NK-92 treated with Interleukin-12 subunit alpha and Interleukin-12 subunit beta, amount 100 ng/mL, for 24 hours (cell line): ENCODE measurements around the gene PPIP5K1.
"Not testable (repeated sequence)": the region's sequence is repeated elsewhere in the genome, so short reads cannot be mapped to it uniquely, and the experiment has no call there.

ENCODE experiments used
- DNase-seq: peaks from one replicate; lab custom pipeline; 2025; lab: John Stamatoyannopoulos, UW

The PPIP5K1 gene

GRCh38 chr15:43589778-43590466, at the start of gene PPIP5K1:
Gene PPIP5K1 (minus strand): TSS chr15:43590208. CDS start chr15:43584504, 5,704 bp downstream.
- not testable (repeated sequence) for DNase-seq

DNA sequence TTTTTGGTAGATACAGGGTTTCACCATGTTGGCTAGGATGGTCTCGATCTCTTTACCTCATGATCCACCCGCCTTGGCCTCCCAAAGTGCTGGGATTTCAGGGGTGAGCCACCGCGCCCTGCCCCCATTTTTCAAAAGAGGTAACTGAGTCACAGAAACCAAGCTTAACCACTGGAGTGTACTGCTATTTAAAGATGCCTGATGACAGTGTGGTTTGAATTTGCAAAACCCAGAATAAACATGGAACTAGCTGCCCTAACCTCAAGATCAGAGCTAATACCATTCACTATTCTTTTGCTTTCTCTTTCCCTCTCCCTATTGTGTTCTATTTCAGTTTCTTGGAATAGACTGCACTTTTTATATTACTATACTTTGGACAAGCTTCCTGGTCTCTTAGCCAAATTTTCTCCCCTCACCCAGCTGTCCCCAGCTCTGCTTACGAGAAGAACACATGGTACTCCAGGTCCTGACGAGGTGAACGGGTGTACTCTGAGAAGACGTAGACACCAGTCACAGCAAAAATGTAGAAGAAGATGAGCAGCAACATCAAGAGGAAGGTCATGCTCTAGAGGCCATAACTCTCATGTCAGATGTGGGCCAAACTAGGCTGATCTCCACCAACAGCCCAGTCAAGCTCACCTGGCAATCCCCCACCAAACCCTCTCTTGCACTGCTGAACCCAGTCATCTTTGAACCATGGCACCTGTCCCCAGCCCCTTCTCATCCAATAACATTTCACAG, 48.6 kb upstream of the PPIP5K1 start:
- DNase-seq, result not testable (repeated sequence)

DNA sequence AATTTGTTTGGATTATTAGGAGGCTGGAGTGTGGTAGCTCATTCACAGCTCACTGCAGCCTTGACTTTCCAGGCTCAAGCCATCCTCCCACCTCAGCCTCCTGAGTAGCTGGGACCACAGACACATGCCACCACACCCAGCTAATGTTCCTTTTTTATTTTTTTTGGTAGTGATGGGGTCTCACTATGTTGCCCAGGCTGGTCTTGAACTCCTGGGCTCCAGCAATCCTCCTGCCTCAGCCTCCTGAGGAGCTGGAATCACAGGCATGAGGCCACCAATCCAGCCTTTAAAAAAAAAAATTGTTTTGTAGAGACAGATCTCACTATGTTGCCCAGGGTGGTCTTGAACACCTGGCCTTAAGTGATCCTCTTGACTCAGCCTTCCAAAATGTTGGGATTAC, 36.9 kb upstream of the PPIP5K1 start:
- not testable (repeated sequence) for DNase-seq

- no peak for DNase-seq
These were observed 35.1 kb upstream of the PPIP5K1 start for GRCh38 chr15:43625106-43625505.

DNA sequence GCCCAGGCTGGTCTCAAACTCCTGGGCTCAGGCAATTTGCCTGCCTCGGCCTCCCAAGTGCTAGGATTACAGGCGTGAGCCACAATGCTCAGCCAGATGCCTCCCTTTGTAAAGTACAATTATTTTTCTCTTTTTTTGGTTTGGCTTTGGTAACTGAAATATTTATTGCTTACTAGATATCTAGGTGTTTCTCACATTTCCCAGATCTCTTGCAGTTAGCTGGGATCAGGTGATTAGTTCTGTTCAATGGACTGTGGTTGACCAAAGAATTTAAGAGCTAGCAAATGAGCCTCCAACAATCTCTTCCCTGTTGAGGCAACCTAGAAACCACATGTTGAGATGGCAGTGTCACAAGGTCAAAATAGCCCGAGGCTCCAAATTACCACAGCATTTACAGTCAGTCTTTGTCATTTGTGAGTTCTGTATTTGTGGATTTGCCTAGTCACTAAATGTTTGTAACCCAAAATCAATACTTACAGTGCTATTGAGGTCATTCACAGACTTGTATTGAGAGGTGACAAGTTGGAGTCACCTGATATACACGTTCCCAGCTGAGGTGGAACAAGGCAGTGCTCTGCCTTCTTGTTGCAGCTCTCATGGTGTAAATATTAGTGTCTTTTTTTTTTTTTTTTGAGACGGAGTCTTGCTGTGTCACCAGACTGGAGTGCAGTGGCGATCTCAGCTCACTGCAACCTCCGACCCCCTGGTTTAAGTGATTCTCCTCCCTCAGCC, 32.2 kb upstream of the PPIP5K1 start:
- DNase-seq, result not testable (repeated sequence)

DNA sequence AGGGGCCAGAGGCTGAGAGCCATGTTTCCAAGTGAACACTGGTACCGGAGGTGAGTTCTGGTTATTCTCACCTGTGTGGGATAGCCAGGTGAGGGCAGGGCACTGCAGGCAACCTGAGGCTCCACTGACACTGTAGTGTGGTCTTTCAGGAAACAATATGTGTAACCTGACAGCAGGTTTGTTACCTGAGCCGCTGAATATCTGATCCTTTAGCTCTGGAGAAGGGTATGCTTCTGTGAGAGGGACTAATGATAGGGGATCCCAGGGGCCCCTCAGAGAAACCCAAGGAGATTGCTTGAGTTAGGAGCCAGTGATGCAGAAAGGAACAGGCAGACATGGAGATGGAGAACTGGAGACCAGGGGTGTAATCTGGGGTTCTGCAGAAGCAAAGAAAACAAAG, 28.7 kb upstream of the PPIP5K1 start, which contains the start of gene STRC:
STRC (minus strand) TSS at position 101 of the 400 bp plus-strand sequence; CDS start at position 23, 78 bp downstream.
- DNase-seq, result not testable (repeated sequence)

- DNase-seq, result not testable (repeated sequence)
These were observed 27.7 kb upstream of the PPIP5K1 start for GRCh38 chr15:43617750-43618149.

- not testable (repeated sequence) for DNase-seq
These were observed 12.2 kb upstream of the PPIP5K1 start for GRCh38 chr15:43602233-43602632.

DNA sequence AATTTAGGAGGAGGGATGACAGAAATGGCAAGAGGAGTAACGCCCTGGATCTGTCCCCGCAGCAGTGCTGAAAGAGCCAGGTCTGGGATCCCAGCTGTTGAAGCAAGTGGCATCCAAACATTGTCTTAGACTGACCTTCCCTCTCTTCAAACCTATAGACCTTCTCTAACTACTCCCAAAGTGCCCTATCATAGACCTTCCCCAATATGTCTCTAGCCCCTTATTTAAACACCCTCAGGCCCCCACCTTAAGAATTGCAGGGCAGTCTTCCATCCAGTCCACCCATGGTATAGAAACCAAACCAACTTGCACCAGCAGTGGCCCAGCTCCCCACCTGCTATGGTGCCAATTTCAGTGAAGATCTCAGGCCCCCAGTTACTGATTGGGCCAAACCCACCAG, 10.2 kb upstream of the PPIP5K1 start:
- DNase-seq, result not testable (repeated sequence)

DNA sequence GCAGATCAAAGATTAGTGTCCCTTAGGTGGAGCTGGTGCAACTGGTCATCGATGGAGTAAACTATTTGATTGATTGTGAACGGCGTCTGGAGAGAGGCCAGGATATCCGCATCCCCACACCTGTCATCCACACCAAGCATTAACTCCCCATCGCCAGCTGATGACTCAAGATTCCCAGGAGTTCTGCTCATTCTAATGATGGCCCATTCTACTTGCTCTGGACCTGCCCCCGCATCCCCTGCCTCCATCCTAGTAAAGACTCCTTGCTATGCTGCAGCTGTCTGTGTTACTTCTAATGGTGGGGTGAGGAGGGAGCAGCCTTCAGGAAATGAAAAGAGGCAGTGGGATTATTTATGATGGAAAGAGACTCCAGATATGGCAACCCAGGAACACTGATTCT, 9.1 kb upstream of the PPIP5K1 start:
- DNase-seq, result not testable (repeated sequence)

- not testable (repeated sequence) for DNase-seq
These were observed 3.6 kb upstream of the PPIP5K1 start, which contains the start of gene CKMT1B for GRCh38 chr15:43593328-43594190. Gene CKMT1B (plus strand): TSS chr15:43594027. CDS start chr15:43594219, 192 bp downstream.

GRCh38 chr15:43592841-43593240, 2.8 kb upstream of the PPIP5K1 start:
- not testable (repeated sequence) for DNase-seq

DNA sequence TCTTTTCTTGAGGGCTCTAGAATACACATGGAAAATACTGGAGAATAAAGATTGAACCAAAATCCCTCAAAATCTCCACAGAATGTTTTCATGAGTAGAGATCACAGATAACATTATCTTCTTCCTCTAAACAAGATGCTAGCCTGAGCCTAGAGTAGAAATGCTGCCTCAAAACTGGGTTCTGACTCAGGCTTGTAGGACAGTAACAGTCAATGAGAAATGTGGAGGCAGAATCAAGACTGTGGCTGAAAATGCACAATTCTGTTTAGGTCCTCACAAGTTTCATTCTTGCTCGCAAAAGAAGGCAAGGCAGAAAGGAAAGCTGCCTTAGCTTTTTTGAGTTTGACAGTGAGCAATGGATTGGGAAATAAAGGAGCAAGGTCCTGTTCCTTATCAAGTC, 15.4 kb downstream of the PPIP5K1 start:
- DNase-seq, result not testable (repeated sequence)

GRCh38 chr15:43566615-43567014, 23.4 kb downstream of the PPIP5K1 start:
- not testable (repeated sequence) for DNase-seq

DNA sequence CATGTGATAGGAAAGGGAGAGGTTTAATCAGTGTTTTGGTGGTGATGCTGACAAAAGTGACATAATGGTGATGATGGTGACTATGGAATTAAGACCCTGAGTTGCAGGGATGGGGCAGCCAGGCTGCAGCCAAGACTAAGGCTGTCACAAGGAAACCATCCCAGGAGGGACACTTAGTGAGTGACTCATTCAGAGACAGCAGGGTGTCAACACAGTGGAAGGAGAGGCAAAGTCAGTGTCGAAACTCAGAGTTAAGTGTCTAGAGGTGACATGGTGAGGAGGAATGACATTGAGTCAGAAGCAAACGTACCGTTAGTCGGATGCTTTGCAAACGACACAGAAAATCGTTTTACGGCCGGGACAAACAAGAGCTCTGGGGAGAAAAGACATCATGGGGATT, 26.2 kb downstream of the PPIP5K1 start:
- DNase-seq, result not testable (repeated sequence)

DNA sequence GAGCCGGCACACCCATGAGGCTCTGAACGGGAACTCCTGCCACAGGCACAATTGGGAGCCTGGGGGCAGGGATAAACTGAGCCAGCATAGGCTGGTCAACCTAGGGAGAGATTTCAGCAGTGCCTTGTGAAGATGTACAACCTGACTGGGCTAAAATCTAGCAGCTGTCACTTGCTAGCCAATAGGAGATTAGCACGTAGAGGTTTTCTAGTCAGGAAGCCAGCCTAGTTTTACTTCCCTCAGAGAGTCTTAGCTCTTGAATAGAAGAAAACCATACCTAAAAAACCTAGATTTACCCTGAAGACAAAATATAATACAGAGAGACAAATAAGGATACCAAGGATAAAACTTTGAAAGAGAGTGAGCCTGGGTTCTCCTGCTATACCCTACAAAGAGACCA, 27.3 kb downstream of the PPIP5K1 start:
- not testable (repeated sequence) for DNase-seq

GRCh38 chr15:43552986-43553385, 37.0 kb downstream of the PPIP5K1 start:
- DNase-seq, result no peak

DNA sequence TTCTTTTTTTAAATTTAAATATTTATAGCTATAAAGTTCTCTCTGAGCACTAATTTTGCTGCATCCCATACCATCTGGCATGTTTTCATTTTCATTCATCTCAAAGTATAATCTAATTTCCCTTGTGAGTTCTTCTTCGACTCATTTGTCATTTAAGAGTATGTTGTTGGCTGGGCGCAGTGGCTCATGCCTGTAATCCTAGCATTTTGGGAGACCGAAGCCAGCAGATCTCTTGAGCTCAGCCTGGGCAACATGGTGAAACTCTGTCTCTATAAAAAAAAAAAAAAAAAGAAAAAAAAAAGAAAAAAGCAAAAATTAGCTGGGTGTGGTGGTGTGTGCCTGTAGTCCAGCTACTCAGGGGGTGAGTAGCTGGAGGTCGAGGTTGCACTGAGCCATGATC, 37.8 kb downstream of the PPIP5K1 start:
- DNase-seq, result no peak

- DNase-seq, result no peak
These were observed 39.3 kb downstream of the PPIP5K1 start for GRCh38 chr15:43550527-43551363.

- no peak for DNase-seq
These were observed 42.5 kb downstream of the PPIP5K1 start for GRCh38 chr15:43547539-43547938.
